H1 (cell line): ENCODE measurements around the gene TSSK6. TPM values are rescaled to one million over a fixed set of nuclear protein-coding genes. Genes with fewer than 3 reads are reported as not detected.

Experiments used
- CTCF ChIA-PET: fragments of 300-600 bp; sonication (Branson Sonifier 250); formaldehyde crosslinking; loops from one replicate; lab custom pipeline; 2021; ENCODE audit not compliant: partially characterized antibody; lab: Charles Lee
- POLR2A ChIA-PET: fragments of 300-600 bp; sonication (Branson Sonifier 250); formaldehyde crosslinking; loops from one replicate; lab custom pipeline; 2021; ENCODE audit warnings: inconsistent platforms; ENCODE audit not compliant: partially characterized antibody; lab: Charles Lee
- DNase-seq, 2 experiments: peaks; one replicate each; pipeline versions ENCODE4 v3.0.0 to v3.0.0-alpha.2; 2010 to 2022; ENCODE audit warnings: low spot score in 2 of 2, low read depth in 1 of 2, mixed read lengths in 1 of 2
- FAIRE-seq: peaks from 2 replicates; lab custom pipeline; 2011; peaks lifted over from hg19 to GRCh38; lab: Jason Lieb, UNC
- H2AFZ ChIP-seq: 2 replicates; pipeline ENCODE4 v1.8.1; 2012; ENCODE audit warnings: low read length, inconsistent platforms
- H2AK5ac ChIP-seq: 2 replicates; pipeline ENCODE4 v1.6.1; 2013; ENCODE audit warnings: low read depth, low read length
- H2BK120ac ChIP-seq: replicated peaks from 2 replicates; pipeline ENCODE3; 2013; ENCODE audit warnings: low read depth, low read length, inconsistent platforms
- H2BK12ac ChIP-seq: 2 replicates; pipeline ENCODE4 v1.6.1; 2013; ENCODE audit warnings: low read depth, low read length
- H2BK15ac ChIP-seq: 2 replicates; pipeline ENCODE4 v1.6.1; 2013; ENCODE audit warnings: low read length
- H2BK20ac ChIP-seq: 2 replicates; pipeline ENCODE4 v1.6.1; 2013; ENCODE audit warnings: low read length
- H2BK5ac ChIP-seq: 2 replicates; pipeline ENCODE4 v1.6.1; 2013; ENCODE audit warnings: low read depth, low read length
- H3K14ac ChIP-seq: 2 replicates; pipeline ENCODE4 v1.6.1; 2013; ENCODE audit warnings: inconsistent platforms; ENCODE audit not compliant: insufficient read length
- H3K18ac ChIP-seq: 2 replicates; pipeline ENCODE4 v1.6.1; 2013; ENCODE audit warnings: low read length; ENCODE audit errors: extremely low read depth
- H3K23ac ChIP-seq: 2 replicates; pipeline ENCODE4 v1.6.1; 2013; ENCODE audit warnings: inconsistent platforms; ENCODE audit not compliant: insufficient read length
- H3K23me2 ChIP-seq: 2 replicates; pipeline ENCODE4 v1.6.1; 2013; ENCODE audit warnings: low read depth, low read length
- H3K27ac ChIP-seq: 2 replicates; pipeline ENCODE4 v1.6.1; 2011; ENCODE audit warnings: low read depth, low read length, inconsistent platforms
- H3K27me3 ChIP-seq, 4 experiments: replicated peaks in 1 of 4; 1 replicate in 1 of 4; 2 replicates in 3 of 4; pipeline versions ENCODE4 v1.6.1 to v1.8.1; 2011 to 2013; ENCODE audit warnings: low read length in 3 of 4, mild to moderate bottlenecking in 3 of 4, inconsistent platforms in 2 of 4, mixed read lengths in 2 of 4, moderate library complexity in 1 of 4; ENCODE audit not compliant: control insufficient read depth in 3 of 4, insufficient read depth in 3 of 4; ENCODE audit errors: extremely low read depth in 1 of 4
- H3K36me3 ChIP-seq, 4 experiments: 2 replicates each; pipeline versions ENCODE4 v1.6.1 to v1.8.1; 2011 to 2013; ENCODE audit warnings: mild to moderate bottlenecking in 4 of 4, low read length in 3 of 4, moderate library complexity in 2 of 4, control low read depth in 1 of 4, inconsistent platforms in 1 of 4; ENCODE audit not compliant: insufficient read depth in 4 of 4, control insufficient read depth in 2 of 4
- H3K4ac ChIP-seq: replicated peaks from 2 replicates; pipeline ENCODE3; 2013; ENCODE audit warnings: low read length, low read depth, mixed read lengths, inconsistent platforms; ENCODE audit not compliant: insufficient read length
- H3K4me1 ChIP-seq, 4 experiments: replicated peaks in 1 of 4; 1 replicate in 1 of 4; 2 replicates in 3 of 4; pipeline versions ENCODE4 v1.6.1 to v1.8.1; 2011 to 2013; ENCODE audit warnings: low read length in 3 of 4, inconsistent platforms in 2 of 4, mixed read lengths in 1 of 4; ENCODE audit not compliant: insufficient read depth in 4 of 4, control insufficient read depth in 3 of 4
- H3K4me2 ChIP-seq, 2 experiments: 2 replicates each; pipeline versions ENCODE4 v1.6.1 to v1.8.1; 2011 to 2013; ENCODE audit warnings: low read depth in 2 of 2, low read length in 2 of 2, control low read depth in 1 of 2, inconsistent platforms in 1 of 2, mild to moderate bottlenecking in 1 of 2; ENCODE audit not compliant: insufficient read depth in 1 of 2
- H3K4me3 ChIP-seq, 4 experiments: fragments of 200-600, 300-600 bp in 1 of 4; sonication (generic), shearing (Covaris generic), sonication (Bioruptor Twin) in 1 of 4; 2 replicates each; pipeline versions ENCODE4 v1.5.1 to v1.8.1; 2011 to 2016; ENCODE audit warnings: low read length in 4 of 4, low read depth in 3 of 4, control low read depth in 2 of 4, inconsistent platforms in 2 of 4, mild to moderate bottlenecking in 2 of 4, mixed read lengths in 1 of 4, moderate library complexity in 1 of 4; ENCODE audit not compliant: insufficient read depth in 2 of 4; ENCODE audit errors: extremely low read depth in 1 of 4
- H3K56ac ChIP-seq: replicated peaks from 2 replicates; pipeline ENCODE3; 2013; ENCODE audit warnings: low read depth, mild to moderate bottlenecking, mixed read lengths, low read length, inconsistent platforms; ENCODE audit not compliant: insufficient read length
- H3K79me1 ChIP-seq: 2 replicates; pipeline ENCODE4 v1.6.1; 2013; ENCODE audit warnings: low read depth, low read length, control low read depth
- H3K79me2 ChIP-seq, 2 experiments: 2 replicates each; pipeline versions ENCODE4 v1.6.1 to v1.8.1; 2012 to 2013; ENCODE audit warnings: low read length in 2 of 2, mild to moderate bottlenecking in 2 of 2, inconsistent platforms in 1 of 2; ENCODE audit not compliant: insufficient read depth in 2 of 2, control insufficient read depth in 1 of 2
- H3K9ac ChIP-seq, 4 experiments: replicated peaks in 1 of 4; 1 replicate in 1 of 4; 2 replicates in 3 of 4; pipeline versions ENCODE4 v1.6.1 to v1.8.1; 2011 to 2013; ENCODE audit warnings: low read depth in 3 of 4, low read length in 3 of 4, control low read depth in 2 of 4, mild to moderate bottlenecking in 2 of 4, moderate library complexity in 2 of 4, inconsistent platforms in 1 of 4; ENCODE audit errors: extremely low read depth in 1 of 4
- H3K9me3 ChIP-seq, 2 experiments: 2 replicates each; pipeline versions ENCODE4 v1.6.1 to v1.8.1; 2012 to 2013; ENCODE audit warnings: mild to moderate bottlenecking in 2 of 2, moderate library complexity in 2 of 2, control low read depth in 1 of 2, inconsistent platforms in 1 of 2, low read depth in 1 of 2, low read length in 1 of 2, mixed read lengths in 1 of 2; ENCODE audit not compliant: insufficient read depth in 2 of 2
- H4K20me1 ChIP-seq, 2 experiments: replicated peaks in 1 of 2; 2 replicates each; pipeline versions ENCODE3 to v1.8.1; 2011 to 2013; ENCODE audit warnings: inconsistent platforms in 2 of 2, low read length in 2 of 2, mild to moderate bottlenecking in 1 of 2; ENCODE audit not compliant: insufficient read depth in 2 of 2, control insufficient read depth in 1 of 2
- H4K5ac ChIP-seq: 2 replicates; pipeline ENCODE4 v1.6.1; 2013; ENCODE audit warnings: low read length, low read depth, mixed read lengths, inconsistent platforms; ENCODE audit not compliant: insufficient read length
- H4K8ac ChIP-seq: 2 replicates; pipeline ENCODE4 v1.8.0; 2013; ENCODE audit warnings: mild to moderate bottlenecking, moderate library complexity, low read length, inconsistent platforms; ENCODE audit not compliant: insufficient read depth; ENCODE audit errors: extremely low read depth
- H4K91ac ChIP-seq: replicated peaks from 2 replicates; pipeline ENCODE3; 2013; ENCODE audit warnings: low read length, mixed read lengths, inconsistent platforms; ENCODE audit not compliant: insufficient read length
- FOSL1 ChIP-seq: IDR thresholded peaks from 2 replicates; pipeline ENCODE4 v1.6.1; 2011; ENCODE audit warnings: mild to moderate bottlenecking, low read depth, low read length, moderate library complexity; ENCODE audit not compliant: insufficient read depth
- POLR2AphosphoS5 ChIP-seq: IDR thresholded peaks from 2 replicates; pipeline ENCODE4 v1.6.1; 2011; ENCODE audit warnings: low read depth, low read length
- WGBS, 2 experiments: shearing (Covaris generic) in 1 of 2; methylation state at CpG; one replicate each; pipeline versions ENCODE4 v1.1.6 to v1.1.7; 2013 to 2015; ENCODE audit warnings: low lambda C conversion rate in 2 of 2, mixed read lengths in 2 of 2, inconsistent platforms in 1 of 2, low coverage in 1 of 2, missing lambda C conversion rate in 1 of 2; ENCODE audit not compliant: insufficient replicate concordance in 2 of 2, insufficient coverage in 1 of 2, insufficient read length in 1 of 2; ENCODE audit errors: extremely low coverage in 1 of 2, missing lambda C conversion rate in 1 of 2; 5-methylcytosine and 5-hydroxymethylcytosine counted together
- polyA plus RNA-seq, 7 experiments: library from polyadenylated mRNA; depleted of rRNA in 3 of 7; stranded (reverse) in 5 of 7; unstranded in 2 of 7; fragments of >200 nt in 5 of 7; fragments of 200-250 nt in 2 of 7; gene quantifications; 1 replicate in 5 of 7; 2 replicates in 1 of 7; 4 replicates in 1 of 7; pipeline versions ENCODE4 v1.2.1 to v1.2.3, GENCODE V29; 2011 to 2013; ENCODE audit warnings: missing spikeins in 2 of 7, mixed read lengths in 2 of 7
- total RNA-seq: library from RNA; stranded (reverse); fragmentation: NEBNext Ultra II Directional; extraction: Animal tissue kit (Norgen Biotek cat#: 25700); gene quantifications from 2 replicates; pipeline ENCODE4 v1.2.1, GENCODE V29; 2021

The TSSK6 gene
- total and polyA plus RNA-seq, 2 of the 8 experiments (the other 6 are each of a cell fraction or from before 2014, with no cell fraction given): 3.6 to 7.8 TPM

GRCh38 chr19:19534556-19535265 lies 19.4 kb upstream of the TSSK6 start:
- H3K27me3 ChIP-seq: peaks cover 5 to 18% (median 14%) of the 10 kb centered on the region in 4 experiments; a peak in 6 of 7 replicates
- H3K56ac ChIP-seq: no peak overlapping the region
- no peaks in the 10 kb centered on the region for H3K79me1 ChIP-seq
- no peak overlapping the region for H4K5ac ChIP-seq
- no peak overlapping the region for H3K4me3 ChIP-seq
- no peak overlapping the region; a peak in 1 of 7 replicates for H3K9ac ChIP-seq
- H3K14ac ChIP-seq: no peak overlapping the region
- peaks cover 6 to 12% of the 10 kb centered on the region in 2 experiments for H4K20me1 ChIP-seq
- H3K9me3 ChIP-seq: no peaks in the 10 kb centered on the region; a peak in 1 of 4 replicates
- no peak overlapping the region for H2BK20ac ChIP-seq
- no peaks in the 10 kb centered on the region; a peak in 1 of 8 replicates for H3K36me3 ChIP-seq
- no peak overlapping the region for H2AFZ ChIP-seq
- no peak overlapping the region for H3K18ac ChIP-seq
- no peaks in the 10 kb centered on the region for H3K79me2 ChIP-seq
- H3K4me1 ChIP-seq: peaks cover 0 to 5% (median 4%) of the 10 kb centered on the region in 4 experiments; a peak in 3 of 7 replicates
- no peak overlapping the region for H2BK15ac ChIP-seq
- 89% methylated on average over 27 of the region's 27 CpGs; no CpG with 5 or more reads in 1 of the 2 experiments for WGBS, 2 experiments
- TF ChIP-seq POLR2AphosphoS5: peak; percentile 19; the same call in 1 of the 2 replicates
- no peak for TF ChIP-seq FOSL1
- TF ChIP-seq, all 59 proteins: peak for 1
- CTCF ChIA-PET: interaction anchor here (0.7 to 8.2 kb wide), 7 partner anchors 10 to 109 kb away, joined by 3 to 104 read pairs (median 4); no protein-coding TSS in a partner anchor
- Histone ChIP-seq H3K23ac (no peak overlapping the region), H2BK5ac (no peak overlapping the region), H3K4ac (no peak overlapping the region), H2AK5ac (no peak overlapping the region), H4K91ac (no peak overlapping the region), H3K27ac (no peak overlapping the region), H3K23me2 (peaks cover 6% of the 10 kb centered on the region; the same call in 1 of the 2 replicates), H4K8ac (no peak overlapping the region), H3K4me2 (no peak overlapping the region), H2BK120ac (no peak overlapping the region), H2BK12ac (no peak overlapping the region)
- POLR2A ChIA-PET: interaction anchor here (0.8 to 1.9 kb wide), 10 partner anchors 9 to 114 kb away, joined by 3 to 6 read pairs (median 4); partner anchors contain the start of genes NDUFA13 and TSSK6
- no peak for FAIRE-seq
- no peak for DNase-seq
